ENCODE data around the gene AGPAT4.

- no peak for TF ChIP-seq CTCF (conservative IDR thresholded peaks at IDR 0.05; ENCODE audit: low read length)
- TF ChIP-seq EZH2phosphoT487 (IDR thresholded peaks at IDR 0.05; ENCODE audit: borderline replicate concordance): no peak
Observed at GRCh38 chr6:161109366-161109765, 164.5 kb downstream of the AGPAT4 start.
